Activated B cell treated with CpG ODN at 0.5 μM for 24 hours (primary cell): Measurements from ENCODE around the gene CCDC122. TPM values are rescaled to one million over a fixed set of nuclear protein-coding genes. Genes with fewer than 3 reads are reported as not detected.
"Not testable (repeated sequence)": the region's sequence is repeated elsewhere in the genome, so short reads cannot be mapped to it uniquely, and the experiment has no call there.

Experiments used
- ATAC-seq: fragments of 200-7000 bp; cut with Tn5 transposase; one replicate; pipeline ENCODE4 v1.10.0; 2021; ENCODE audit warnings: low read depth, mild to moderate bottlenecking, moderate library complexity
- CTCF ChIA-PET: fragments of 350-600 bp; sonication (Branson Sonifier 250); formaldehyde crosslinking; loops from one replicate; lab custom pipeline; 2021; ENCODE audit warnings: antibody characterized with exemption; lab: Charles Lee
- POLR2A ChIA-PET: fragments of 350-600 bp; sonication (Branson Sonifier 250); formaldehyde crosslinking; loops from one replicate; lab custom pipeline; 2021; ENCODE audit warnings: antibody characterized with exemption; lab: Charles Lee
- DNase-seq: peaks from one replicate; pipeline ENCODE4 v3.0.0; 2022
- H3K27ac Mint-ChIP-seq: one replicate; pipeline ENCODE4 v1.8.0; 2020; ENCODE audit warnings: mixed read lengths
- H3K27me3 Mint-ChIP-seq: one replicate; pipeline ENCODE4 v1.8.0; 2021; ENCODE audit warnings: mixed read lengths
- H3K36me3 Mint-ChIP-seq: one replicate; pipeline ENCODE4 v1.8.0; 2021; ENCODE audit warnings: low read depth, mixed read lengths
- H3K4me1 Mint-ChIP-seq: one replicate; pipeline ENCODE4 v1.8.0; 2021; ENCODE audit warnings: mixed read lengths
- H3K4me3 Mint-ChIP-seq: one replicate; pipeline ENCODE4 v1.8.0; 2020; ENCODE audit warnings: mild to moderate bottlenecking, mixed read lengths
- H3K9me3 Mint-ChIP-seq: one replicate; pipeline ENCODE4 v1.8.0; 2020; ENCODE audit warnings: mixed read lengths
- intact Hi-C: fragments of 100-400 bp; cut with micrococcal nuclease; formaldehyde crosslinking; loops from one replicate; pipeline ENCODE4 v1.15.1; 2024
- total RNA-seq: library from RNA; stranded (reverse); gene quantifications from 2 replicates; pipeline ENCODE4 v1.2.3, GENCODE V29; 2022
- TF ChIP-seq, protein P1 (sequence below): fragments of 200-600 bp; IDR thresholded peaks from one replicate; pipeline ENCODE4 v1.8.0; 2022; ENCODE audit warnings: antibody characterized with exemption, mild to moderate bottlenecking

The CCDC122 gene
- total RNA-seq, 1 donor from 2014 or later, result 7.1 TPM

- Mint-ChIP-seq H3K4me1 (no peaks in the 10 kb centered on the region), H3K9me3 (no peaks in the 10 kb centered on the region), H3K36me3 (no peaks in the 10 kb centered on the region), H3K4me3 (no peak overlapping the region), H3K27me3 (no peaks in the 10 kb centered on the region), H3K27ac (no peak overlapping the region)
- ChIA-PET CTCF (no interaction called here), POLR2A (no interaction called here)
- no peak for ATAC-seq
- DNase-seq, result no peak
- intact Hi-C loops, result no loop called here
- TF ChIP-seq, protein P1, sequence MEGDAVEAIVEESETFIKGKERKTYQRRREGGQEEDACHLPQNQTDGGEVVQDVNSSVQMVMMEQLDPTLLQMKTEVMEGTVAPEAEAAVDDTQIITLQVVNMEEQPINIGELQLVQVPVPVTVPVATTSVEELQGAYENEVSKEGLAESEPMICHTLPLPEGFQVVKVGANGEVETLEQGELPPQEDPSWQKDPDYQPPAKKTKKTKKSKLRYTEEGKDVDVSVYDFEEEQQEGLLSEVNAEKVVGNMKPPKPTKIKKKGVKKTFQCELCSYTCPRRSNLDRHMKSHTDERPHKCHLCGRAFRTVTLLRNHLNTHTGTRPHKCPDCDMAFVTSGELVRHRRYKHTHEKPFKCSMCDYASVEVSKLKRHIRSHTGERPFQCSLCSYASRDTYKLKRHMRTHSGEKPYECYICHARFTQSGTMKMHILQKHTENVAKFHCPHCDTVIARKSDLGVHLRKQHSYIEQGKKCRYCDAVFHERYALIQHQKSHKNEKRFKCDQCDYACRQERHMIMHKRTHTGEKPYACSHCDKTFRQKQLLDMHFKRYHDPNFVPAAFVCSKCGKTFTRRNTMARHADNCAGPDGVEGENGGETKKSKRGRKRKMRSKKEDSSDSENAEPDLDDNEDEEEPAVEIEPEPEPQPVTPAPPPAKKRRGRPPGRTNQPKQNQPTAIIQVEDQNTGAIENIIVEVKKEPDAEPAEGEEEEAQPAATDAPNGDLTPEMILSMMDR, result no peak
Measured at GRCh38 chr13:43830497-43830881, 49.1 kb downstream of the CCDC122 start.

DNA sequence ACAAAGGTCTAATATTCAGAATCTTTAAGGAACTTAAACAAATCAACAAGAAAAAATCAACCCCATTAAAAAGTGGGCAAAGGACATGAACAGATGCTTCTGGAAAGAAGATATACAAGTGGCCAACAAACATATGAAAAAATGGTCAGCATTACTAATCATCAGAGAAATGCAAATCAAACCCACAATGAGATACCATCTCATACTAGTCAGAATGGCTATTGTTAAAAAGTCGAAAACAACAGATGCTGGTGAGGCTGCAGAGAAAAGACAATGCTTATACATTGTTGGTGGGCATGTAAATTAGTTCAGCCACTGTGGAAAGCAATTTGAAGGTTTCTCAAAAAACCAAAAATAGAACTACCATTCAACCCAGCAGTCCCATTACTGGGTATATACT is 54.9 kb downstream of the CCDC122 start:
- H3K4me1 Mint-ChIP-seq, result not testable (repeated sequence)

DNA sequence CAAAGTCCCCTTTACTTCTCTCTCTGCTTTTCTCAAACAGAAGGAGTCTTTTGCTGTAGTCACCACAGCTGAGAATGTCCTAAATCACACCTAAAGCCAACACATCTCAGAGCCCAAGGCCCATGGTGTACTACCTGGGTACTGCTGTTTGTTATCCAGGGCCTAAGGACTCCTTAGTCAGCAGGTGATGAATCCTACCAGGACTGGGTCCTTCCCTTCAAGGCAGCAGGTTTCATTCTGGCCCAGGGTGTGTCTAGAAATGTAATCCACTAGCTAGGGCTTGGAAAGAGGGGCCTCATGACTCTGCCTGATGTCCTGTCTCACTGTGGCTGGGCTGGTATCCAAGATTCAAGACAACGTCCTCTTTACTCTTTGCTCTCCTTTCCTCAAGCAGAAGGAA is 56.6 kb downstream of the CCDC122 start:
- DNase-seq, result no peak
- H3K36me3 Mint-ChIP-seq, result no peaks in the 10 kb centered on the region
- intact Hi-C loops, result no loop called here
- no peak overlapping the region for H3K4me3 Mint-ChIP-seq
- peaks cover 2% of the 10 kb centered on the region for H3K27me3 Mint-ChIP-seq
- ChIA-PET POLR2A (no interaction called here), CTCF (no interaction called here)
- no peak overlapping the region for H3K27ac Mint-ChIP-seq
- no peaks in the 10 kb centered on the region for H3K9me3 Mint-ChIP-seq
- no peak for ATAC-seq
- TF ChIP-seq, protein P1, result no peak
- H3K4me1 Mint-ChIP-seq, result no peaks in the 10 kb centered on the region

More for the DNA sequence above, 54.9 kb downstream of the CCDC122 start:
- H3K27me3 Mint-ChIP-seq, DNase-seq, POLR2A ChIA-PET, H3K27ac Mint-ChIP-seq, H3K36me3 Mint-ChIP-seq, CTCF ChIA-PET, H3K9me3 Mint-ChIP-seq, intact Hi-C loops, ATAC-seq, H3K4me3 Mint-ChIP-seq: not testable (repeated sequence)

GRCh38 chr13:43816401-43816889 is 63.1 kb downstream of the CCDC122 start:
- Mint-ChIP-seq H3K36me3 (no peaks in the 10 kb centered on the region), H3K9me3 (no peaks in the 10 kb centered on the region), H3K4me1 (no peaks in the 10 kb centered on the region), H3K27me3 (peaks cover 10% of the 10 kb centered on the region), H3K27ac (no peak overlapping the region), H3K4me3 (no peak overlapping the region)
- ChIA-PET CTCF (no interaction called here), POLR2A (interaction anchor here (0.6 kb wide), 1 partner anchor 823 kb away, joined by 3 read pairs; no protein-coding TSS in a partner anchor)
- intact Hi-C loops, result no loop called here
- TF ChIP-seq, protein P1, result no peak
- no peak for ATAC-seq
- no peak for DNase-seq

- DNase-seq (no peak), ATAC-seq (no peak)
- Mint-ChIP-seq H3K36me3 (no peaks in the 10 kb centered on the region), H3K4me1 (no peaks in the 10 kb centered on the region), H3K27me3 (peaks cover 14% of the 10 kb centered on the region), H3K4me3 (no peak overlapping the region), H3K9me3 (no peaks in the 10 kb centered on the region), H3K27ac (no peak overlapping the region)
- TF ChIP-seq, protein P1, result no peak
- CTCF ChIA-PET, result no interaction called here
- intact Hi-C loops, result no loop called here
- POLR2A ChIA-PET, result no interaction called here
Measured at GRCh38 chr13:43815204-43815603, 64.3 kb downstream of the CCDC122 start.

DNA sequence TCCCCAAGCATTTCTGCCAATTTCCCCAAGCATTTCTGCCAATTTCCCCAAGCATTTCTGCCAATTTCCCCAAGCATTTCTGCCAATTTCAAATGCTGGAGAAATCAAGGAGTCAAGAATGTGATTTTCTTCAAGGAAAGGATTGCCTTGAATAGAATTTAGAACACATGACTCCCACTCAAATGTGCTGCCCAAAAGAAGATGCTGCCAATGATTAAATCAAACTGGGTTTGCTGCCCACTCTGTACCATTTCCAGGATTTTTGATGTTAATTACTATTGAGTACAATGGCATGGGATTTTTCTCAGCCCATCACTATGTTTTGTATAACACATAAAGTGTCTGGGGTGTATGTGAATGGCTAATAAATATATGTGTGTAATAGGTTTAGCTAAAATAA is 70.9 kb downstream of the CCDC122 start:
- H3K9me3 Mint-ChIP-seq, result no peaks in the 10 kb centered on the region
- H3K4me3 Mint-ChIP-seq, result no peak overlapping the region
- ChIA-PET CTCF (no interaction called here), POLR2A (no interaction called here)
- H3K36me3 Mint-ChIP-seq, result no peaks in the 10 kb centered on the region
- DNase-seq (no peak), ATAC-seq (no peak)
- no peaks in the 10 kb centered on the region for H3K4me1 Mint-ChIP-seq
- intact Hi-C loops, result loop anchor here (10.0 kb wide), 1 partner anchor 924 kb away; no protein-coding TSS in a partner anchor
- H3K27ac Mint-ChIP-seq, result no peak overlapping the region
- TF ChIP-seq, protein P1, result no peak
- H3K27me3 Mint-ChIP-seq, result peaks cover 4% of the 10 kb centered on the region
